Ovary (tissue), 9 donors: Measurements from ENCODE around the gene HLX. TPM values are rescaled to one million over a fixed set of nuclear protein-coding genes. Genes with fewer than 3 reads are reported as not detected.

Source experiments
- DNase-seq, 5 donors: peaks; one replicate each; pipeline ENCODE4 v3.0.0-alpha.2; 2019 to 2020
- H3K27ac ChIP-seq, 2 donors: fragments of 200-600 bp; one replicate each; pipeline versions ENCODE4 v1.5.1 to v1.8.0; 2019 to 2022
- H3K27me3 ChIP-seq: fragments of 200-600 bp; one replicate; pipeline ENCODE4 v1.8.0; 2022
- H3K36me3 ChIP-seq: fragments of 200-600 bp; sonication (generic); one replicate; pipeline ENCODE4 v1.5.1; 2019
- H3K4me1 ChIP-seq: one replicate; pipeline ENCODE4 v1.8.1; 2013; ENCODE audit warnings: mild to moderate bottlenecking, moderate library complexity; ENCODE audit not compliant: insufficient read depth
- H3K4me3 ChIP-seq: fragments of 200-600 bp; sonication (generic); one replicate; pipeline ENCODE4 v1.5.1; 2017
- H3K9me3 ChIP-seq, 2 donors: fragments of 200-600 bp in 1 of 2; sonication (generic) in 1 of 2; one replicate each; pipeline versions ENCODE4 v1.5.1 to v1.8.1; 2013 to 2019; ENCODE audit warnings: mild to moderate bottlenecking in 1 of 2, moderate library complexity in 1 of 2
- CTCF ChIP-seq, 3 donors: fragments of 450-650 bp in 2 of 3; fragments of 200-600 bp in 1 of 3; IDR thresholded peaks; one replicate each; pipeline versions ENCODE4 v1.5.1 to v1.8.0; 2016 to 2022; ENCODE audit warnings: antibody characterized with exemption in 3 of 3, mild to moderate bottlenecking in 1 of 3
- EP300 ChIP-seq: sonication (generic); formaldehyde crosslinking; IDR thresholded peaks from one replicate; pipeline ENCODE4 v1.6.1; 2017; ENCODE audit warnings: antibody characterized with exemption
- POLR2A ChIP-seq: fragments of 450-650 bp; IDR thresholded peaks from one replicate; pipeline ENCODE4 v1.6.1; 2017; ENCODE audit warnings: antibody characterized with exemption, mild to moderate bottlenecking, moderate library complexity
- WGBS, 3 donors: extraction: QIAGEN DNeasy Blood & Tissue Kit in 1 of 3; methylation state at CpG; one replicate each; pipeline versions ENCODE4 v1.1.5 to v1.1.7; 2013 to 2017; 5-methylcytosine and 5-hydroxymethylcytosine counted together
- intact Hi-C, 4 donors: fragments of 100-400 bp; cut with DNase I; formaldehyde crosslinking; loops; one replicate each; pipeline versions ENCODE4 v1.11.0 to v1.15.1; 2022 to 2023
- polyA plus RNA-seq, 2 donors: library from polyadenylated mRNA; stranded (reverse); fragments of 200-250 nt in 1 of 2; fragments of 350-450 nt in 1 of 2; fragmentation: Illumina TruSeq in 1 of 2; extraction: RNeasy Lipid Tissue Mini Kit (QIAGEN cat#74804) in 1 of 2; gene quantifications; one replicate each; pipeline ENCODE4 v1.2.3, GENCODE V29; 2013 to 2014
- total RNA-seq, 7 donors: library from RNA; depleted of rRNA in 2 of 7; stranded (reverse); fragments of >200 nt in 2 of 7; fragmentation: NEBNext Ultra II Directional in 3 of 7; extraction: Animal tissue kit (Norgen Biotek cat#: 25700) in 3 of 7; gene quantifications; one replicate each; pipeline versions ENCODE4 v1.1.0 to v1.2.4, GENCODE V29; 2016 to 2023
- donor health status: DM: no; HTN: no; CAD: no; lungs with moderate emphysema.
- donor health status: DM: no; HTN: no; CAD: no.
- donor health status: Bipolar disorder and iron deficiency.
- donor health status: DM: yes; HTN: yes; CAD: no.
- donor health status: DM: no; HTN: no; CAD: no.
- donor health status: DM: yes; HTN: yes; CAD: no.

Gene HLX
- total and polyA plus RNA-seq, 9 donors = 2.1 to 9.4 (median 3.5) TPM

DNA sequence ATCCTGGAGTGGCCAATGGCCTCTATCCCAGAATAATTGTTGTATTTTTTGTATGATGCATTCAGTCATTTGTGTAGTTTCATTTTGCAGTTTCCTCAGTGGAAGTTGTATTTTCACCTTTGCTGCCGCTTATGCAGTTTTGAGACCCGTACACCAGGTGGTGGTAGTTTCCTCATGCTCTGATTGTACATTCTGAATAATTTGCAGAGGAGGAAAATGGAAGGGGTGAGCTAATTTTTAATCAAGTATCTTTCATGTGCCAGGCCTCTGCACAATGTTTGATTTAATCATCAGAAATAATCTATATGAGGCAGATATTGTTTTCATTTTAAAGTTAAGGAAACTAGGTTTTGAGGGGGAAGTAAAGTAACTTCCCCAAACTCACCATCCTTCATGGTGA lies 29.5 kb downstream of the HLX start:
- DNase-seq = no peak
- no peak overlapping the region for H3K27ac ChIP-seq
- no peaks in the 10 kb centered on the region for H3K36me3 ChIP-seq
- H3K4me3 ChIP-seq = no peak overlapping the region
- no peaks in the 10 kb centered on the region for H3K4me1 ChIP-seq
- TF ChIP-seq CTCF (IDR thresholded peaks at IDR 0.05) = no peak
- TF ChIP-seq EP300 = no peak
- no peak for TF ChIP-seq POLR2A
- H3K9me3 ChIP-seq = no peaks in the 10 kb centered on the region
- WGBS, 3 donors = 46 to 52% (median 52%) methylated on average over 2 of the region's 2 CpGs
- intact Hi-C loops = no loop called here
- H3K27me3 ChIP-seq = no peaks in the 10 kb centered on the region

- Histone ChIP-seq H3K4me1 (no peaks in the 10 kb centered on the region), H3K4me3 (no peak overlapping the region), H3K36me3 (no peaks in the 10 kb centered on the region), H3K9me3 (no peaks in the 10 kb centered on the region), H3K27ac (no peak overlapping the region), H3K27me3 (no peaks in the 10 kb centered on the region)
- 62 to 94% (median 87%) methylated on average over 5 of the region's 5 CpGs for WGBS, 3 donors
- TF ChIP-seq POLR2A = no peak
- TF ChIP-seq CTCF (IDR thresholded peaks at IDR 0.05) = no peak
- no peak for TF ChIP-seq EP300
- intact Hi-C loops = no loop called here
- DNase-seq = no peak
These were observed 30.8 kb downstream of the HLX start for GRCh38 chr1:220910021-220910420.

GRCh38 chr1:220914283-220915116 lies 35.3 kb downstream of the HLX start:
- no peaks in the 10 kb centered on the region for H3K36me3 ChIP-seq
- TF ChIP-seq EP300 (no peak), CTCF (IDR thresholded peaks at IDR 0.05) (no peak), POLR2A (no peak)
- intact Hi-C loops = no loop called here
- DNase-seq = no peak
- no peak overlapping the region for H3K27ac ChIP-seq
- H3K9me3 ChIP-seq = no peaks in the 10 kb centered on the region
- WGBS, 3 donors = 43 to 46% (median 44%) methylated on average over 6 of the region's 6 CpGs
- no peaks in the 10 kb centered on the region for H3K27me3 ChIP-seq
- no peak overlapping the region for H3K4me3 ChIP-seq
- H3K4me1 ChIP-seq = no peaks in the 10 kb centered on the region

DNA sequence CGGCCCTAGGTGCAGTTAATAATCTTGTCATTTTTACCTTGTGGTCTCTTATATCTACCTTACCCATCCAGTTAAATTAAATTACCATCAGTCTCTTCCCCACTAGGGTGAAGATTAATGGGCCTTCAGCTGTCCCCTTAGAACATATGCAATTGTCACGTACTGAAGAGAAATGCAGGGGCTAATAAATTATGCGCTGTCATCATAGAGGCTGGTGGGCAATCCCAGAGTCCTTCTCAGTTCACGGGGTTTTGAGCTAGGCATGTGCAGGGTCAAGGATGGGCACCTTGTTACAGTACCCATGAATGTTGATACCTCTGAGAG lies 35.8 kb downstream of the HLX start:
- no peaks in the 10 kb centered on the region for H3K36me3 ChIP-seq
- DNase-seq = no peak
- H3K9me3 ChIP-seq = no peaks in the 10 kb centered on the region
- no peaks in the 10 kb centered on the region for H3K4me1 ChIP-seq
- no peaks in the 10 kb centered on the region for H3K27me3 ChIP-seq
- TF ChIP-seq CTCF (IDR thresholded peaks at IDR 0.05) (no peak), EP300 (no peak), POLR2A (no peak)
- 55 to 64% (median 58%) methylated on average over 4 of the region's 4 CpGs for WGBS, 3 donors
- no peak overlapping the region for H3K4me3 ChIP-seq
- intact Hi-C loops = no loop called here
- H3K27ac ChIP-seq = no peak overlapping the region
